HFFc6 (cell line): ENCODE results near the gene DLG2. TPM values are rescaled to one million over a fixed set of nuclear protein-coding genes. Genes with fewer than 3 reads are reported as not detected.

Experiments
- DNase-seq: peaks from one replicate; pipeline ENCODE4 v3.0.0-alpha.2; 2018
- H3K27ac Mint-ChIP-seq: 2 replicates; pipeline ENCODE4 v1.8.0; 2020; ENCODE audit warnings: mild to moderate bottlenecking, mixed read lengths
- H3K27me3 Mint-ChIP-seq: 2 replicates; pipeline ENCODE4 v1.8.0; 2021; ENCODE audit warnings: mild to moderate bottlenecking, moderate library complexity, mixed read lengths; ENCODE audit not compliant: insufficient read depth
- H3K36me3 Mint-ChIP-seq: 2 replicates; pipeline ENCODE4 v1.8.0; 2021; ENCODE audit warnings: low read depth, mixed read lengths
- H3K4me1 Mint-ChIP-seq: 2 replicates; pipeline ENCODE4 v1.8.0; 2020; ENCODE audit warnings: low read depth, mixed read lengths
- H3K4me3 Mint-ChIP-seq: 2 replicates; pipeline ENCODE4 v1.8.0; 2020; ENCODE audit warnings: mild to moderate bottlenecking, moderate library complexity, mixed read lengths
- H3K9me3 Mint-ChIP-seq: 2 replicates; pipeline ENCODE4 v1.8.0; 2020; ENCODE audit warnings: mild to moderate bottlenecking, mixed read lengths
- total RNA-seq, 6 experiments: library from RNA; stranded (reverse); fragmentation: NEBNext Ultra II Directional; extraction: Animal tissue kit (Norgen Biotek cat#: 25700); gene quantifications; 2 replicates in 1 of 6; 3 replicates in 5 of 6; pipeline ENCODE4 v1.2.3, GENCODE V29; 2021
- TF ChIP-seq, protein P1 (sequence below): fragments of 200-600 bp; sonication (generic); IDR thresholded peaks from 2 replicates; pipeline ENCODE4 v1.5.0; 2021; ENCODE audit warnings: antibody characterized with exemption, mild to moderate bottlenecking

The DLG2 gene
- total RNA-seq, 6 experiments from 2014 or later: 0.39 to 1.00 (median 0.80) TPM; not detected in 1

DNA sequence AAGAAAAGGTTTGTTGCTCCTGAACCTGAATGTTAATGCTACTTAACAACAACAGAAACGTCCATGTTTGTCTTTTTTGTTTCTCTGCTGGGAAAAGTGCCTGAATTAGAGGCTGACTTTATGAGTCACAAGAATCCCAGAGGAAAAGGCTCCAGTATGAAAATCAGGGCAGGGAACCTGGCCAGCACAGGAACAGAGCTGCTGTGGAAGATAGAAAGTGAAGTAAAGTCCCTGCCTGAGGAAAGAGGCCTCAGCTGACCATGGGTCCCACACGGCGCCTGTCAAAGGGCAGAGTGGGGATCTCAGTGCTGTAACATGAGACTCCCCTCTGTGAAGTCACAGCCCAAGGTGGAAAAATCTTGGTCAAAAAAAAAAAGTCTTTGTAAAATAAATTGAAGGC lies 1708.7 kb downstream of the DLG2 start:
- DNase-seq: no peak
- peaks cover 6% of the 10 kb centered on the region; the same call in 1 of the 2 replicates for H3K9me3 Mint-ChIP-seq
- H3K27ac Mint-ChIP-seq: no peak overlapping the region
- H3K4me1 Mint-ChIP-seq: no peaks in the 10 kb centered on the region
- TF ChIP-seq, protein P1, sequence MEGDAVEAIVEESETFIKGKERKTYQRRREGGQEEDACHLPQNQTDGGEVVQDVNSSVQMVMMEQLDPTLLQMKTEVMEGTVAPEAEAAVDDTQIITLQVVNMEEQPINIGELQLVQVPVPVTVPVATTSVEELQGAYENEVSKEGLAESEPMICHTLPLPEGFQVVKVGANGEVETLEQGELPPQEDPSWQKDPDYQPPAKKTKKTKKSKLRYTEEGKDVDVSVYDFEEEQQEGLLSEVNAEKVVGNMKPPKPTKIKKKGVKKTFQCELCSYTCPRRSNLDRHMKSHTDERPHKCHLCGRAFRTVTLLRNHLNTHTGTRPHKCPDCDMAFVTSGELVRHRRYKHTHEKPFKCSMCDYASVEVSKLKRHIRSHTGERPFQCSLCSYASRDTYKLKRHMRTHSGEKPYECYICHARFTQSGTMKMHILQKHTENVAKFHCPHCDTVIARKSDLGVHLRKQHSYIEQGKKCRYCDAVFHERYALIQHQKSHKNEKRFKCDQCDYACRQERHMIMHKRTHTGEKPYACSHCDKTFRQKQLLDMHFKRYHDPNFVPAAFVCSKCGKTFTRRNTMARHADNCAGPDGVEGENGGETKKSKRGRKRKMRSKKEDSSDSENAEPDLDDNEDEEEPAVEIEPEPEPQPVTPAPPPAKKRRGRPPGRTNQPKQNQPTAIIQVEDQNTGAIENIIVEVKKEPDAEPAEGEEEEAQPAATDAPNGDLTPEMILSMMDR: no peak
- H3K4me3 Mint-ChIP-seq: no peak overlapping the region
- H3K27me3 Mint-ChIP-seq: no peaks in the 10 kb centered on the region
- H3K36me3 Mint-ChIP-seq: no peaks in the 10 kb centered on the region

DNA sequence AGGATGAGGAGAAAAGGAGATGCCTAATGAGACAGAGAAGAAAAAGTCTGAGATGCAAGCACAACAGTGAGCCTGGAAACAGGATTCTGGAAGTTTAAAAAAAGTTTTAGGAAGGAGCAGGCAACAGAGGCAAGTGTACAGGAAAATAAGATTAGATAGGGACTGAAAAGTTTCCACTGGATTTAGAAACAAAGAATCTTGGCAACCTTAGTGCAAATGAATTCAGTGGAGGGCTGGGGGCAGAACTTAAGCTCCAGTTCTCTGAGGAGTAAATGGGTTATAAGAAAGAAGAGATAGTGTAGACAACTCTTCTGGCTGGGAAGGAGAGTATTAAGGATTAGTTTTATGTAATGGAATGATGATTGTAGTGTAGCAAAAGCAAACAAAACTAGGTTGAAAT lies 1712.1 kb downstream of the DLG2 start:
- H3K27me3 Mint-ChIP-seq: no peaks in the 10 kb centered on the region
- H3K9me3 Mint-ChIP-seq: peaks cover 6% of the 10 kb centered on the region; the same call in 1 of the 2 replicates
- DNase-seq: no peak
- H3K4me3 Mint-ChIP-seq: no peak overlapping the region
- no peaks in the 10 kb centered on the region for H3K4me1 Mint-ChIP-seq
- H3K27ac Mint-ChIP-seq: no peak overlapping the region
- H3K36me3 Mint-ChIP-seq: no peaks in the 10 kb centered on the region
- TF ChIP-seq, protein P1: no peak

DNA sequence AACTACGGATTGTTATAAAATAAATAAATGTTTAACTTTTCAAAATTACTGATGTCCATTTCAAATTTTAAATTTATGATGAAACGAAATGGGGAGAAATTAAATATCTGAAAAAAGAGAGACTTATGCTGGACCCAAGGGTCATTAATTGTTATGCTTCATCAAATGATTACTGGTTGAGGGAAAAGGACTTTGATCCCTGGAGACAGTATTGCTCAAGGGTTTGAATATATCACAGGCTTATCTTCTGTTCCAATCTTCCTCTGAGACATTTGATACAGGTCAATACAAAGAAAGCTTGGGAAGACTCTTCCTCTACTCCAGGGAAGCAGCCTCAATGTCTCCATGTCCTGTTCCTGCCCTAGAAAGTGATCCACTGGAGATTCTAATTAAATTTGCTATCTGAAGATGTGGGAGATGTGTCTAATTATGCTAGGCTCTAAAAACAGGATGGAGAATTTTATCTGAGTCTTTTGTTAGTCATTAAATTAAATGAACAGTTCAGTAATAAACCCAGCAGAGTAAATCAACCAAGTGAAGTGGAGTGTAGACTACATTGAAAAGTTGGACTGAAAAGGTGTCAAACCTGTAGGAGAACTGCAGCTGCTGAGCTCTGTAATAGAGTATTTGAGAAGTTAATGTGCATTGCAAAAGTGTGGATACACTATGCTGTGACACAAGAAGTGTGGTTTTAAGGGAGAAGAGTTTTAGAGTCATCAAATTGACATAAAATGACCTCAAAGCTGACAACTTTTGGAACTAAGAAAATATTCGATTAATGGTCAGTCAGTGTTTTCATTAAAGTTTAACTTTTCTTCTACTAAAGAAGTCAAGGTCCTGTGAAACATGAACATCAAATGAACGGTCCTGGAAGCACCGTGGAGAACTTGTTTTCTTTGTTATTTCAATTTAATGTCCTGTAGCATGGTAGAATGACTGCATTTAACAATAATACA lies 1717.3 kb downstream of the DLG2 start:
- Mint-ChIP-seq H3K4me1 (no peaks in the 10 kb centered on the region), H3K4me3 (no peak overlapping the region), H3K9me3 (peaks cover 4% of the 10 kb centered on the region; the same call in 1 of the 2 replicates), H3K27me3 (no peaks in the 10 kb centered on the region; the same call in 1 of the 2 replicates), H3K27ac (no peak overlapping the region), H3K36me3 (no peaks in the 10 kb centered on the region)
- TF ChIP-seq, protein P1: no peak
- no peak for DNase-seq

DNA sequence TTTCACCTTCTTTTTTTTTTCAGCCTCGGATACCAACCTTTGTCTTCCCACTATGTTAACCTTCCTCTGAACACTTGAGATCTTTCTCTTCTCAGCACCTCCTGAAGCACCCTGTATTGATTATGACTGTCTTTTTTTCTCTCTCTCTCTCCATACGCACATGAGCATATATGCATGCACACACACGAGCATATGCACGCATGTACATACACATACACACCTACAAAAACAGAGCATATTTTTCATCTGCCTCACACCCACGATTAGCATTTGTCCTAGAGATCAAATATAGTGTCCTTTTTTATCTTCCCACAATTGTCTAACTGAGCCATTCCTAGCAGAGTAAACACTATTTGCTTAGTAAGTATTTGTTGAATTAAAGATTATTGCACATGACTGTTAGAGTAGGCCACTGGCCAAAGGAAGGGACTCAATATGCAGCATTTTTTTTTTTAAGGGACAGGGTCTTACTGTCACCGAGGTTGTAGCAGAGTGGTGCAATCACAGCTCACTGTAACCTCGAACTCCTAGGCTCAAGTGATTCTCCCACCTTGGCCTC lies 1718.8 kb downstream of the DLG2 start:
- TF ChIP-seq, protein P1: no peak
- H3K4me1 Mint-ChIP-seq: no peaks in the 10 kb centered on the region
- H3K36me3 Mint-ChIP-seq: no peaks in the 10 kb centered on the region
- H3K9me3 Mint-ChIP-seq: peaks cover 4% of the 10 kb centered on the region; the same call in 1 of the 2 replicates
- H3K27me3 Mint-ChIP-seq: no peaks in the 10 kb centered on the region; the same call in 1 of the 2 replicates
- no peak overlapping the region for H3K27ac Mint-ChIP-seq
- no peak for DNase-seq
- no peak overlapping the region for H3K4me3 Mint-ChIP-seq

DNA sequence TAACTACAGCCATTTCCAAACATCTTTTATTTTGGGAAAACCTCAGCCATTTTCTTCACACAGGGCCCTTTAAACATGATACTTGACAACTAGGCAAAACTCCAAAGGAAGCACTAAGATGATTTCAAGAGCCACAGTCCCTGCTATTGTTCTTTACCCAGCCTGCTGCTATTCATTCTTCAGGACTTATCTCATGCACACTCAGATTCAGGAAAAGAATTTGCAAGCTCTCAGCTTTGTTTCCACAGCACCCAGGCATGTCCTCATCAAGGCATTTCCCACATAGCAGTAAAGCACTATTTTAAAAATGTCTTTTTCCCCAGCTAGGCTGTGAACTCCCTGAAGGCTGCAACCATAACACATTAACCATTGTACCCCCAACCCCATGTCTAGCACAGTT lies 1731.6 kb downstream of the DLG2 start:
- Mint-ChIP-seq H3K4me1 (no peaks in the 10 kb centered on the region), H3K9me3 (peaks cover 36% of the 10 kb centered on the region), H3K36me3 (no peaks in the 10 kb centered on the region), H3K27ac (no peak overlapping the region), H3K4me3 (no peak overlapping the region), H3K27me3 (no peaks in the 10 kb centered on the region)
- TF ChIP-seq, protein P1: no peak
- no peak for DNase-seq
